Skeletal muscle tissue (tissue), 4 donors: Measurements from ENCODE around the gene L3MBTL1. TPM values are rescaled to one million over a fixed set of nuclear protein-coding genes. Genes with fewer than 3 reads are reported as not detected.

Experiments used
- H3K27ac ChIP-seq: one replicate; pipeline ENCODE4 v1.7.0; 2013; ENCODE audit warnings: mild to moderate bottlenecking, low read depth, low read length, inconsistent platforms
- H3K27me3 ChIP-seq, 3 donors: one replicate each; pipeline ENCODE4 v1.7.0; 2013; ENCODE audit warnings: low read length in 3 of 3; ENCODE audit not compliant: control insufficient read depth in 3 of 3, insufficient read depth in 3 of 3
- H3K36me3 ChIP-seq, 3 donors: one replicate each; pipeline ENCODE4 v1.7.0; 2013; ENCODE audit warnings: low read length in 3 of 3; ENCODE audit not compliant: control insufficient read depth in 3 of 3, insufficient read depth in 3 of 3
- H3K4me1 ChIP-seq, 3 donors: one replicate each; pipeline ENCODE4 v1.7.0; 2013; ENCODE audit warnings: low read length in 3 of 3, mild to moderate bottlenecking in 3 of 3; ENCODE audit not compliant: control insufficient read depth in 3 of 3, insufficient read depth in 3 of 3
- H3K4me3 ChIP-seq, 3 donors: one replicate each; pipeline ENCODE4 v1.7.0; 2013; ENCODE audit warnings: low read length in 3 of 3
- H3K9ac ChIP-seq, 3 donors: one replicate each; pipeline ENCODE4 v1.7.0; 2013; ENCODE audit warnings: low read length in 3 of 3, mild to moderate bottlenecking in 3 of 3, moderate library complexity in 2 of 3, low read depth in 1 of 3
- H3K9me3 ChIP-seq, 3 donors: one replicate each; pipeline ENCODE4 v1.7.0; 2013; ENCODE audit warnings: low read length in 3 of 3; ENCODE audit not compliant: control insufficient read depth in 3 of 3
- total RNA-seq: library from RNA; depleted of rRNA; stranded (reverse); fragments of >200 nt; gene quantifications from one replicate; pipeline ENCODE4 v1.2.3, GENCODE V29; 2014
- donor health status: Osteomylitis.

Gene L3MBTL1
- total RNA-seq, 1 donor from 2014 or later, result 7.8 TPM

DNA sequence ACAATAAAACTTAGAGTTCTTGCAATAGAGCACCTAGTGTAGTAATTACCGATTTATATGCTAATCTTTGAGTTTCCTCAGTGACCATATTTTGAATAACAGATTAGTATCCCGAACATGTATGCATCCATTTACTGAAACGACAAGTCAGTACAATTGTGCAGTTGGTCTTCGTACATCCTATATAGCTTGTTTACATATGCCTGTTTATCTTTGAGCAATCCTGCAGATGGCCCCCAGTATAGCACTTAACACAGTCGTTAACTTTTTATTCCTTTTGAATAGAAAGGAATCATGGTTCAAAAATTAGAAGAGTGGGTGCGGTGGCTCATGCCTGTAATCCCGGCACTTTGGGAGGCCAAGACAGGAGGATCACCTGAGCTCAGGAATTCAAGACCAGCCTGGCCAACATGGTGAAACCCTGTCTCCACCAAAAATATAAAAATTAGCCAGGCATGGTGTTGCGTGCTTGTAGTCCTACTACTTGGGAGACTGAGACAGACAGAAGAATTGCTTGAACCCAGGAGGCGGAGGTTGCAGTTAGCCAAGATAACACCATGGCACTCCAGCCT lies 43.2 kb upstream of the L3MBTL1 start:
- H3K9ac ChIP-seq, result no peak overlapping the region
- H3K36me3 ChIP-seq, result peaks cover 39 to 70% (median 62%) of the 10 kb centered on the region in 3 donors
- H3K9me3 ChIP-seq, result no peaks in the 10 kb centered on the region
- H3K4me3 ChIP-seq, result no peak overlapping the region
- H3K27ac ChIP-seq, result no peak overlapping the region
- H3K4me1 ChIP-seq, result peaks cover 4 to 8% (median 6%) of the 10 kb centered on the region in 3 donors
- H3K27me3 ChIP-seq, result no peaks in the 10 kb centered on the region

DNA sequence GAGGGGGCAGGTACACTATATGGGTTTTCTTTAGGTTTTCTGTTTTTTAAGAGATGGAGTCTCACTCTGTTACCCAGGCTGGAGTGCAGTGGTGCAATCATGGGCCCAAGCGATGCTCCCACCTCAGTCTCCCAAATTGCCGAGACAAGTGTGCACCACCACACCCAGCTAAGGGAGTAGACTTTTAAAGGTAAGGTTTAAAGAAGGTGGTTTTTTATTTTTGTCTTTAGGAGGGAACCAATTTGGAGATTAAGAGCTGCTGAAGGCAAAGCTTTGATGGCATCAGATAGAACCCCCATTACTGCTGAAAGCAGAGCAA lies 41.9 kb upstream of the L3MBTL1 start:
- no peak overlapping the region for H3K4me3 ChIP-seq
- no peaks in the 10 kb centered on the region for H3K27me3 ChIP-seq
- H3K9me3 ChIP-seq, result no peaks in the 10 kb centered on the region
- H3K27ac ChIP-seq, result no peak overlapping the region
- peaks cover 0 to 7% (median 2%) of the 10 kb centered on the region in 3 donors for H3K4me1 ChIP-seq
- H3K36me3 ChIP-seq, result peaks cover 34 to 67% (median 53%) of the 10 kb centered on the region in 3 donors
- peak overlapping the region in 1 of 3 donors; percentile 35 for H3K9ac ChIP-seq

DNA sequence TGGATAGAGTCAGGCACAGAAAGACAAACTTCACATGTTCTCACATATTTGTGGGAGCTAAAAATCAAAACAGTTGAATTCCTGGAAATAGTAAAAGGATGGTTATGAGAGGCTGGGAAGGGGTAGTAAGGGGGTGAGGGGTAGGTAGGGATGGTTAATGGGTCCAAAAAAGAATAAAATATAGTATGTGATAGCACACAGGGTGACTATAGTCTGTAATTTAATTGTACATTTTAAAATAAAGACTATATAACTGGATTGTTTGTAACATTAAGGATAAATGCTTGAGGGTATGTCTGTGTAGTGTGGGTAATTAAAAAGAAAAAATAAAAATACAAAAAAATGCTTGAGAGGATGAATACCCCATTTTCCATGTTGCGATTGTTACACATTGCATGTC lies 39.9 kb upstream of the L3MBTL1 start:
- Histone ChIP-seq H3K4me3 (no peak overlapping the region), H3K9me3 (no peaks in the 10 kb centered on the region), H3K4me1 (peaks cover 0 to 7% (median 2%) of the 10 kb centered on the region in 3 donors), H3K27ac (no peak overlapping the region), H3K9ac (no peak overlapping the region), H3K36me3 (peaks cover 20 to 52% (median 40%) of the 10 kb centered on the region in 3 donors), H3K27me3 (no peaks in the 10 kb centered on the region)

DNA sequence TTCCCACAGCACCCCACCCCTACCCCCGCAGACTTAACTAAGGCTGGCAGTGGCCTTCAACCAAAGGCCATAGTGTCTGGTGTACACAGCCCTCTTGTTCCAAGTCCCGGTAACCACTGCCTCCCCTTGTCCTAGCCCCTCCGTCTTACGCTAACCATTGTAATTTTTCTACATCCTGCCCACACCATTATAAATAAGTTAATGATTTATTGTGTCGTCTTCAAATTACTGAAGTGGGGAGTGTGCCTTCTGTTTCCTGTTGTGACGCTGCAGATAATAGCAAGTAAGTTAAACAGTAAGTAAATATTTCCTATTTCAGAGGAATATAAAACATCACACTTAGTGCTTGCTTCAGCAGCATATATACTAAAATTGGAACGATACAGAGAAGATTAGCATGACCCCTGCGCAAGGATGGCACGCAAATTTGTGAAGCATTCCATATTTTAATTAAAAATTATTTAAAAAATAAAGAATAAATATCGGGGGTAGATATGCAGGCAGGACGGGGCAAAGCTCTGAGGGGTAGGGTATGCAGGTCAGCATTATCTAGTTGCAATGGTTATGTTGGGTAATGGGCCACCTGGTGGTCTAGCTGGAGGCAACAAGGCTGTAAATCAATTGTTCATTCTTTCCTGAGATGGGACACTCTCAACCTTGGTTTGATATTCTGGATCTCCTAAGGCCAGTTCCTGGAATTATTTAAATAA lies 34.7 kb upstream of the L3MBTL1 start:
- Histone ChIP-seq H3K9me3 (no peaks in the 10 kb centered on the region), H3K27ac (no peak overlapping the region), H3K27me3 (no peaks in the 10 kb centered on the region), H3K9ac (no peak overlapping the region), H3K36me3 (peaks cover 3 to 16% (median 5%) of the 10 kb centered on the region in 3 donors), H3K4me1 (no peaks in the 10 kb centered on the region), H3K4me3 (no peak overlapping the region)

DNA sequence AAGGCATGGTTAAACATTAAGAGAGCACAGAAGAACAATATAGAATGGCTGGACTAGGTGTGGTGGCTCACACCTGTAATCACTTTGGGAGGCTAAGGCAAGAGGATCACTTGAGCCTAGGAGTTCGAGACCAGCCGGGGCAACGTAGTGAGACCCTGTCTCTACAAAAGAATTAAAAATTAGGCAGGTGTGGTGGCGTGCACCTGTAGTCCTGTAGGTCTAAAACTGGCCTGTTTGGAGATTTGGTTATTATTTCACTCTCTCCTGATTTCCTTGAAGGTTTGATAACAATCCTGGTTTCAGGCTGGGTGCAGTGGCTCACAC lies 34.2 kb upstream of the L3MBTL1 start:
- no peak overlapping the region for H3K4me3 ChIP-seq
- no peaks in the 10 kb centered on the region for H3K9me3 ChIP-seq
- no peaks in the 10 kb centered on the region for H3K4me1 ChIP-seq
- no peaks in the 10 kb centered on the region for H3K27me3 ChIP-seq
- H3K27ac ChIP-seq, result no peak overlapping the region
- no peak overlapping the region for H3K9ac ChIP-seq
- peaks cover 3 to 16% (median 5%) of the 10 kb centered on the region in 3 donors for H3K36me3 ChIP-seq

DNA sequence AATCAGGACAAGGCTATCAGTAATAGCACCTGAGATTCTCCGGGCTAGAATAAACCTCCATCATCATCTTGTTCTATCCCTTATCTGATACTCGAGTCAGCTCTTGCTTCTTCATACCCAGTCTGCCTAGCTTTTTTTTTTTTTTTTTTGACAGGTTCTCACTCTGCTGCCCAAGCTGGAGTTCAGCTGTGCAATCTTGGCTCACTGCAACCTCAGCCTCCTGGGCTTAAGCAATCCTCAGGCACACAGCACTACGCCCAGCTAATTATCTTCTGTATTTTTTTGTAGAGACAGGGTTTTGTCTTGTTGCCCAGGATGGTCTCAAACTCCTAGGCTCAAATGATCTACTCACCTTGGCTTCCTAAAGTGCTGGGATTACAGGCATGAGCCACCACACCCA lies 30.3 kb upstream of the L3MBTL1 start:
- Histone ChIP-seq H3K4me1 (no peaks in the 10 kb centered on the region), H3K27ac (no peak overlapping the region), H3K27me3 (no peaks in the 10 kb centered on the region), H3K9ac (no peak overlapping the region), H3K4me3 (no peak overlapping the region), H3K9me3 (no peaks in the 10 kb centered on the region), H3K36me3 (peaks cover 0 to 6% (median 0%) of the 10 kb centered on the region in 3 donors)

DNA sequence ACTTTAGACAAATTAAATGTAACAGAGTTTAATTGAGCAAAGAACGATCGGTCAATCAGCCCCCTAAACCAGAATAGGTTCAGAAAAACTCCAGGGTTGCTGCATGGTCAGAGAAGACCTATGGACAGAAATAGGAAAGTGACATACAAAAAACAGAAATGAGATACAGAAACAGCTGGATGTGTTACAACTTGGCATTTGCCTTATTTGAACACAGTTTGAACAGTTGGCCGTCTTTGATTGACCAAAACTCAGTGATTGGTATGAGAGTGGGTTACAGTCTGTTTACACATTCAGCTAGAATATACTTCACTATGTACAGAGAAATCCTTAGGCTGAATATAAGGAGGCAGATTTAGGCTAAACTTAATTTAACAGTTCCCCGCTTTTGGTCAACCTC lies 29.9 kb upstream of the L3MBTL1 start:
- H3K36me3 ChIP-seq, result peaks cover 0 to 2% (median 0%) of the 10 kb centered on the region in 3 donors
- H3K9ac ChIP-seq, result no peak overlapping the region
- no peak overlapping the region for H3K27ac ChIP-seq
- no peak overlapping the region for H3K4me3 ChIP-seq
- H3K4me1 ChIP-seq, result no peaks in the 10 kb centered on the region
- H3K27me3 ChIP-seq, result no peaks in the 10 kb centered on the region
- H3K9me3 ChIP-seq, result no peaks in the 10 kb centered on the region

DNA sequence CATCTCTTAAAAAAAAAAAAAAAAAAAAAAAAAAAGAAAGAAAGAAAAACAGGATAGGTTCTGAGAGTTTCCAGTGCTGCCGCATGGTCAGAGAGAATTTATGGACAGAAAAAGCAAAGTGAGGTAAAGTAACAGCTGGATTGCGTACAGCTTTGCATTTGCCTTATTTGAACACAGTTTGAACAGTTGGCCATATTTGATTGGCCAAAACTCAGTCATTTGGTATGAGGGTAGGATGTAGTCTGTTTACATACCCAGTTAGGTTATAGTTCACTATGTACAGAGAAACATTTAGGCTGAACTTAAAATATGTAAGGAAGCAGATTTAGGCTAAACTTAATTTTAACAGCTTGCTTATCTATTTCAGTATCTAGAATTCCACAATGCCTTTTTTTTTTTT lies 17.5 kb upstream of the L3MBTL1 start:
- Histone ChIP-seq H3K36me3 (no peaks in the 10 kb centered on the region), H3K27ac (no peak overlapping the region), H3K4me1 (no peaks in the 10 kb centered on the region), H3K27me3 (no peaks in the 10 kb centered on the region), H3K4me3 (no peak overlapping the region), H3K9me3 (no peaks in the 10 kb centered on the region), H3K9ac (no peak overlapping the region)

DNA sequence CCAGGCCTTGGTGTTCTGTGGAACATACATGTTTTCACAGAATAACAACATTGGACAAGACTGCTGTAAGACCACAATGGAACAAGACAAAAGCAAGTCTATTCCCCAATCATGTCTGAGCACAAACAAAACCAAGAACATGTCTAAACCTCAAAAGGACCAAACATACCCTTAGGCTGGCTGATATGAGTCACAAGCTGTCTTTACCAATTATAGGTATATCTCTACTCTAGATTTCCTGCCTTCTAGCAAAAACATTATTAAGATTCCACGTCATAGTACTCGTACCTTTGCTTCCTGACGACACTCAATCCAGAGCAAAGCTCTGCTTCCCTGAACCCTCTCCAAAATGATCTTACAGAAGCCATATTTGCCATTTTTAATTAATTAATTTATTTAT lies 15.4 kb upstream of the L3MBTL1 start:
- Histone ChIP-seq H3K27me3 (no peaks in the 10 kb centered on the region), H3K27ac (no peak overlapping the region), H3K4me3 (no peak overlapping the region), H3K9me3 (no peaks in the 10 kb centered on the region), H3K4me1 (no peaks in the 10 kb centered on the region), H3K36me3 (peaks cover 2 to 8% (median 4%) of the 10 kb centered on the region in 3 donors), H3K9ac (no peak overlapping the region)

DNA sequence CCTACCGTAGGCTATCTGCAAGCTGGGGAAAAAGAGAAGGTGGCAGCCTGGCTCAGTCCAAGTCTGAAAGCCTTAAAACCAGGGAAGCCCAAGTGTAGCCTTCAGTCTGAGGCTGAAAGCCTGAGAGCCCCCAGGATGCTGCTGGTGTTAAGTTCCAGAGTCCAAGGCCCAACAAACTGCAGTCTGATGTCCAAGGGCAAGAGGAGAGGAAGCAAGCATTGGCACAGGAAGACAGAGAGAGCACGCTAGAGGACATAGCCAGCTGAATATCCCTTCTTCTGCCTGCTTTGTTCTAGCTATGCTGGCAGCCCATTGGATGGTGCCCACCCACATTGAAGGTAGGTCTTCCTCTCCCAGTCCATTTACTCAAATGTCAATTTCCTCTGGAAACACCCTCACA lies 12.1 kb upstream of the L3MBTL1 start:
- no peaks in the 10 kb centered on the region for H3K4me1 ChIP-seq
- no peak overlapping the region for H3K9ac ChIP-seq
- no peaks in the 10 kb centered on the region for H3K27me3 ChIP-seq
- H3K36me3 ChIP-seq, result peaks cover 2 to 8% (median 4%) of the 10 kb centered on the region in 3 donors
- H3K9me3 ChIP-seq, result no peaks in the 10 kb centered on the region
- H3K27ac ChIP-seq, result no peak overlapping the region
- H3K4me3 ChIP-seq, result no peak overlapping the region
